GM23248 (cell line): Measurements from ENCODE around the gene PTS.

Source experiments
- EZH2 ChIP-seq: fragments of 200-600 bp; sonication (generic); IDR thresholded peaks from 2 replicates; pipeline ENCODE4 v1.6.1; 2018; ENCODE audit warnings: antibody characterized with exemption, mild to moderate bottlenecking; ENCODE audit not compliant: insufficient read depth, poor library complexity, severe bottlenecking
- EZH2phosphoT487 ChIP-seq: fragments of 200-600 bp; sonication (generic); IDR thresholded peaks from 2 replicates; pipeline ENCODE4 v1.6.1; 2018; ENCODE audit warnings: antibody characterized with exemption, moderate library complexity, mild to moderate bottlenecking, low read depth; ENCODE audit not compliant: insufficient read depth

- TF ChIP-seq EZH2 (no peak), EZH2phosphoT487 (no peak)
These were observed 42.9 kb downstream of the PTS start for GRCh38 chr11:112269139-112269538.
